Endodermal cell (in vitro differentiated cells): ENCODE data around the gene EARS2. TPM values are rescaled to one million over a fixed set of nuclear protein-coding genes. Genes with fewer than 3 reads are reported as not detected.

ENCODE experiments used
- DNase-seq: peaks from one replicate; pipeline ENCODE4 v3.0.0-alpha.2; 2017
- H3K27ac ChIP-seq: 2 replicates; pipeline ENCODE4 v1.5.1; 2013; ENCODE audit warnings: mild to moderate bottlenecking, low read depth, low read length, moderate library complexity
- H3K27me3 ChIP-seq: 2 replicates; pipeline ENCODE4 v1.6.1; 2013; ENCODE audit warnings: mild to moderate bottlenecking, low read length, moderate library complexity; ENCODE audit not compliant: insufficient read depth, control insufficient read depth, poor library complexity, severe bottlenecking
- H3K36me3 ChIP-seq: 2 replicates; pipeline ENCODE4 v1.7.0; 2013; ENCODE audit warnings: mild to moderate bottlenecking, low read length, moderate library complexity; ENCODE audit not compliant: control insufficient read depth, insufficient read depth
- H3K4me1 ChIP-seq: one replicate; pipeline ENCODE4 v1.7.0; 2013; ENCODE audit warnings: low read length; ENCODE audit not compliant: control insufficient read depth, insufficient read depth
- H3K4me3 ChIP-seq: 2 replicates; pipeline ENCODE4 v1.5.1; 2013; ENCODE audit warnings: mild to moderate bottlenecking, low read length, moderate library complexity
- H3K9ac ChIP-seq: 2 replicates; pipeline ENCODE4 v1.6.1; 2013; ENCODE audit warnings: mild to moderate bottlenecking, low read length, moderate library complexity; ENCODE audit not compliant: poor library complexity, severe bottlenecking; ENCODE audit errors: extremely low read depth
- H3K9me3 ChIP-seq: 2 replicates; pipeline ENCODE4 v1.6.1; 2013; ENCODE audit warnings: mild to moderate bottlenecking, low read length, moderate library complexity; ENCODE audit not compliant: control insufficient read depth
- H3K27ac Mint-ChIP-seq: 2 replicates; pipeline ENCODE4 v1.8.0; 2020; ENCODE audit warnings: mixed read lengths
- H3K27me3 Mint-ChIP-seq: 2 replicates; pipeline ENCODE4 v1.8.0; 2021; ENCODE audit warnings: mild to moderate bottlenecking, mixed read lengths; ENCODE audit not compliant: insufficient read depth
- H3K36me3 Mint-ChIP-seq: 2 replicates; pipeline ENCODE4 v1.8.0; 2020; ENCODE audit warnings: low read depth, mixed read lengths
- H3K4me1 Mint-ChIP-seq: 2 replicates; pipeline ENCODE4 v1.8.0; 2020; ENCODE audit warnings: mixed read lengths
- H3K4me3 Mint-ChIP-seq: 2 replicates; pipeline ENCODE4 v1.8.0; 2020; ENCODE audit warnings: mild to moderate bottlenecking, moderate library complexity, mixed read lengths
- H3K9me3 Mint-ChIP-seq: 2 replicates; pipeline ENCODE4 v1.8.0; 2020; ENCODE audit warnings: mild to moderate bottlenecking, mixed read lengths
- CTCF ChIP-seq: fragments of 200-600 bp; sonication (generic); conservative IDR thresholded peaks from 2 replicates; pipeline ENCODE4 v1.5.0; 2021; ENCODE audit warnings: antibody characterized with exemption, mild to moderate bottlenecking
- WGBS, 2 experiments: methylation state at CpG; one replicate each; pipeline versions ENCODE4 v1.1.5 to v1.1.7; 2013; ENCODE audit warnings: missing lambda C conversion rate in 2 of 2, mixed read lengths in 1 of 2; ENCODE audit not compliant: insufficient coverage in 1 of 2, insufficient read length in 1 of 2; 5-methylcytosine and 5-hydroxymethylcytosine counted together
- total RNA-seq, 2 donors: library from RNA; stranded (reverse); fragmentation: NEBNext Ultra II Directional in 1 of 2; extraction: Animal tissue kit (Norgen Biotek cat#: 25700) in 1 of 2; gene quantifications; 2 replicates in 1 of 2; 3 replicates in 1 of 2; pipeline ENCODE4 v1.2.1, GENCODE V29; 2021

The EARS2 gene
- total RNA-seq, 2 donors from 2014 or later: 32.0 to 36.1 TPM

GRCh38 chr16:23530062-23530461 is 27.1 kb downstream of the EARS2 start:
- no peaks in the 10 kb centered on the region for H3K4me1 Mint-ChIP-seq
- 89 to 100% methylated on average over 2 to 5 of the region's 5 CpGs for WGBS, 2 experiments
- H3K27me3 ChIP-seq: no peaks in the 10 kb centered on the region
- H3K36me3 Mint-ChIP-seq: peaks cover 63% of the 10 kb centered on the region
- H3K4me1 ChIP-seq: peaks cover 5% of the 10 kb centered on the region
- H3K36me3 ChIP-seq: peaks cover 68% of the 10 kb centered on the region
- H3K27me3 Mint-ChIP-seq: no peaks in the 10 kb centered on the region
- H3K4me3 ChIP-seq: no peak overlapping the region
- DNase-seq: no peak
- H3K9me3 Mint-ChIP-seq: no peaks in the 10 kb centered on the region
- no peak overlapping the region for H3K9ac ChIP-seq
- no peak overlapping the region for H3K27ac Mint-ChIP-seq
- H3K27ac ChIP-seq: no peak overlapping the region
- TF ChIP-seq CTCF: no peak
- H3K4me3 Mint-ChIP-seq: no peak overlapping the region
- H3K9me3 ChIP-seq: no peaks in the 10 kb centered on the region

GRCh38 chr16:23528644-23529310 is 28.4 kb downstream of the EARS2 start:
- no peaks in the 10 kb centered on the region for H3K9me3 Mint-ChIP-seq
- DNase-seq: no peak
- Histone ChIP-seq H3K9ac (no peak overlapping the region), H3K27me3 (no peaks in the 10 kb centered on the region), H3K9me3 (no peaks in the 10 kb centered on the region), H3K27ac (peak overlapping the region; percentile 73), H3K4me1 (peaks cover 5% of the 10 kb centered on the region), H3K36me3 (peaks cover 67% of the 10 kb centered on the region), H3K4me3 (no peak overlapping the region)
- no peaks in the 10 kb centered on the region for H3K27me3 Mint-ChIP-seq
- peaks cover 65% of the 10 kb centered on the region for H3K36me3 Mint-ChIP-seq
- TF ChIP-seq CTCF: no peak
- H3K4me1 Mint-ChIP-seq: no peaks in the 10 kb centered on the region
- no peak overlapping the region for H3K4me3 Mint-ChIP-seq
- H3K27ac Mint-ChIP-seq: no peak overlapping the region
- WGBS, 2 experiments: 94 to 95% methylated on average over 4 to 10 of the region's 10 CpGs

- no peak for TF ChIP-seq CTCF
- no peaks in the 10 kb centered on the region for H3K9me3 Mint-ChIP-seq
- H3K36me3 ChIP-seq: peaks cover 73% of the 10 kb centered on the region
- WGBS, 2 experiments: 75 to 91% methylated on average over 5 to 11 of the region's 11 CpGs
- peaks cover 5% of the 10 kb centered on the region for H3K4me1 ChIP-seq
- peak overlapping the region; percentile 73 for H3K27ac ChIP-seq
- H3K9me3 ChIP-seq: no peaks in the 10 kb centered on the region
- no peak overlapping the region for H3K9ac ChIP-seq
- peak overlapping the region; percentile 35 for H3K27ac Mint-ChIP-seq
- no peak for DNase-seq
- no peak overlapping the region for H3K4me3 ChIP-seq
- H3K36me3 Mint-ChIP-seq: peaks cover 65% of the 10 kb centered on the region
- no peaks in the 10 kb centered on the region for H3K4me1 Mint-ChIP-seq
- H3K27me3 Mint-ChIP-seq: no peaks in the 10 kb centered on the region
- H3K27me3 ChIP-seq: no peaks in the 10 kb centered on the region
- H3K4me3 Mint-ChIP-seq: no peak overlapping the region
Measured at GRCh38 chr16:23527961-23528643, 29.0 kb downstream of the EARS2 start.
